Measurements from ENCODE around the gene NFASC. TPM values are rescaled to one million over a fixed set of nuclear protein-coding genes. Genes with fewer than 3 reads are reported as not detected.

Gene NFASC
- total RNA-seq, 4 donors from 2014 or later = 10.3 to 18.4 (median 10.9) TPM

- TF ChIP-seq CTCF (IDR thresholded peaks at IDR 0.05) = no peak
- ATAC-seq (ENCODE audit: low FRiP score) (no peak), DNase-seq (ENCODE audit: low spot score) (no peak)
Measured at GRCh38 chr1:204945565-204945977, 74.9 kb downstream of the NFASC start.

GRCh38 chr1:204946640-204947039, 76.0 kb downstream of the NFASC start:
- DNase-seq (ENCODE audit: low spot score) (no peak), ATAC-seq (ENCODE audit: low FRiP score) (no peak)
- TF ChIP-seq CTCF (IDR thresholded peaks at IDR 0.05) = no peak

- DNase-seq (ENCODE audit: low spot score) (no peak), ATAC-seq (ENCODE audit: low FRiP score) (no peak)
- no peak for TF ChIP-seq CTCF (IDR thresholded peaks at IDR 0.05)
Measured at GRCh38 chr1:204947338-204947737, 76.7 kb downstream of the NFASC start.

GRCh38 chr1:204947747-204948146, 77.1 kb downstream of the NFASC start:
- no peak for TF ChIP-seq CTCF (IDR thresholded peaks at IDR 0.05)
- DNase-seq (ENCODE audit: low spot score) = no peak
- ATAC-seq (ENCODE audit: low FRiP score) = no peak

GRCh38 chr1:204950353-204951001, 79.8 kb downstream of the NFASC start:
- TF ChIP-seq CTCF (IDR thresholded peaks at IDR 0.05) = no peak
- no peak for ATAC-seq (ENCODE audit: low FRiP score)
- DNase-seq (ENCODE audit: low spot score) = no peak

GRCh38 chr1:204958317-204959307, 88.0 kb downstream of the NFASC start:
- ATAC-seq (ENCODE audit: low FRiP score) (no peak), DNase-seq (ENCODE audit: low spot score) (no peak)
- no peak for TF ChIP-seq CTCF (IDR thresholded peaks at IDR 0.05)
